Right ventricle myocardium superior (tissue), 1 donor: ENCODE measurements around the gene TAS2R20. TPM values are rescaled to one million over a fixed set of nuclear protein-coding genes. Genes with fewer than 3 reads are reported as not detected.
A peak's percentile ranks its signal among the peaks of the same experiment; 100 is the strongest.
"Not testable (repeated sequence)": the region's sequence is repeated elsewhere in the genome, so short reads cannot be mapped to it uniquely, and the experiment has no call there.

Experiments
- ATAC-seq: fragments of 200-7000 bp; cut with Tn5 transposase; one replicate; pipeline ENCODE4 v1.9.1; 2020; ENCODE audit warnings: mild to moderate bottlenecking; ENCODE audit not compliant: poor library complexity
- DNase-seq: peaks from one replicate; pipeline ENCODE4 v3.0.0-alpha.2; 2020
- intact Hi-C: fragments of 100-400 bp; cut with DNase I; formaldehyde crosslinking; loops from one replicate; pipeline ENCODE4 v1.11.2; 2022
- long read RNA-seq: library from polyadenylated mRNA; unstranded; transcript quantifications from one replicate; pipeline ENCODE4 v2.0.0, GENCODE V29; 2021
- total RNA-seq: library from RNA; stranded (reverse); fragmentation: NEBNext Ultra II Directional; extraction: Animal tissue kit (Norgen Biotek cat#: 25700); gene quantifications from one replicate; pipeline ENCODE4 v1.2.1, GENCODE V29; 2021
- donor health status: DM: no; HTN: yes; CAD: no; lungs with severe emphysema.

The TAS2R20 gene, protein sequence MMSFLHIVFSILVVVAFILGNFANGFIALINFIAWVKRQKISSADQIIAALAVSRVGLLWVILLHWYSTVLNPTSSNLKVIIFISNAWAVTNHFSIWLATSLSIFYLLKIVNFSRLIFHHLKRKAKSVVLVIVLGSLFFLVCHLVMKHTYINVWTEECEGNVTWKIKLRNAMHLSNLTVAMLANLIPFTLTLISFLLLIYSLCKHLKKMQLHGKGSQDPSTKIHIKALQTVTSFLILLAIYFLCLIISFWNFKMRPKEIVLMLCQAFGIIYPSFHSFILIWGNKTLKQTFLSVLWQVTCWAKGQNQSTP
- 0.43 TPM for total RNA-seq
- long read RNA-seq, result 0 reads

DNA sequence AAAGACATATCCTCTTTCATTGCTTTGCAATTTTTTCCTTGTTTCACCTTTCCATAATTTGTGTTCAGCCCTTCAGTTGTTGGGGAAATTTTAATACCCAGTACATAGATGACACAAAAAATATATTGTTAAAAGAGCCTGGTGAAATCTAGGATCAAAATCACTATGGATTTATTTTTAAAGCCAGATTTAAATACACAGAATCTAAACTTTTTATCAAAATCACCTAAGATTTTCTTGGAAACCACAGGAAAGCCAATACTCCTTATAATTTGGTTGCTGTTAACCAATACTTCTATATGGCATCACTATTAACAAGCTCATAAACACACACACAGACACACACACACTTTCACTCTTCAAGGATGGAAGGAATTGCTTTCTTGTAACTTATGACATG lies at the start of gene TAS2R20:
TSS of gene TAS2R20 (minus strand) at position 101 of the 400 bp plus-strand sequence. CDS start 429 bp downstream, outside the sequence.
- intact Hi-C loops, result no loop called here
- DNase-seq, result no peak
- no peak for ATAC-seq

DNA sequence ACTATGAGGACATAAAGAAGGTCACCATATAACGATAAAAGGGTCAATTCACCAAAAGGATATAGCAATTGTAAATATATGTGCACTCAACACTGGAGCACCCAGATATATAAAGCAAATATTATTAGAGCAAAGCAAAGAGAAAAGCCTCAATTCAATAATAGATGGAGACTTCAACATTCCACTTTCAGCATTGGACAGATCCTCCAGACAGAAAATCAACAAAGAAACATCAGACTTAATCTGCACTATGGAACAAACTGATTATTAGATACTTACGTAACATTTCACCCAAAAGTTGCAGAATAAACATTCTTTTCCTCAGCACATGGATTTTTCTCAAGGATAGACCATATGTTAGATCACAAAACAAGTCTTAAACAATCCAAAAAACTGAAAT lies 43.3 kb upstream of the TAS2R20 start:
- ATAC-seq, DNase-seq, intact Hi-C loops: not testable (repeated sequence)

GRCh38 chr12:11040162-11040561 lies 42.1 kb upstream of the TAS2R20 start:
- no peak for DNase-seq
- intact Hi-C loops, result no loop called here

GRCh38 chr12:11039171-11039570 lies 41.1 kb upstream of the TAS2R20 start:
- DNase-seq (no peak), ATAC-seq (no peak)
- intact Hi-C loops, result no loop called here

More at GRCh38 chr12:11040162-11040561, 42.1 kb upstream of the TAS2R20 start:
- ATAC-seq, result no peak

DNA sequence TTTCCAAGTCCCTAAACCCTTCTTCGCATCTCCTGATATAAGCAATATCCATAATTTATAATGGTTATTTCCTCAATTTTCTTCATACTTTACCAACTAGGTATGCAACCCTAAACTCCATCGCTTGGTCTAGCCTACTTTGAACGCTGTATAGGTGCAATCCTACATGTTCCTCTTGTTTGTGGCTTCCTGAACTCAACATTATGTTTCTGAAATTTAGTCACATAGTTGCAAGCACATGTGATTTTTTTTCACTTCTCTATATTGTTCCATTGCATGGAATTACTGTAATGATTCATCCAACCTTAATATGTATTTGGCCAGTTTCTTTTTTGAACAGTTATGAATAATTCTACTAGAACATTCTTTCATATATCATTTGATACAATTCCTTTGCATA lies 35.9 kb upstream of the TAS2R20 start:
- DNase-seq, ATAC-seq, intact Hi-C loops: not testable (repeated sequence)

DNA sequence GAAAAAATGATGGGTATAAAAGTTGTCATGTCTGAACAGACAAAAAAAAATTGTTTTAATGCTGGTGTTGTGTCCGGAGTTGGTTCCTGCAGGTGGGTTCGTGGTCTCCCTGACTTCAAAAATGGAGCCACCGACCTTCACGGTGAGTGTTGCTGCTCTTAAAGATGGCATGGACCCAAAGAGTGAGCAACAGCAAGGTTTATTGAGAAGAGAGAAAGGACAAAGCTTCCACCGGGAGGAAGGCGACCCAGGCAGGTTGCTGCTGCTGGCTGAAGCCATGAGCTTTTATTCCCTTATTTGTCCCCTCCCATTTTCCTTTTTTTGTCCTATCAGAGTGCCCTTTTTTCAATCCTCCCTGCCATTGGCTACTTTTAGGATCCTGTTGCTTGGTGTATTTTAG lies 33.2 kb upstream of the TAS2R20 start, which contains the start of gene TAS2R31:
TSS of gene TAS2R31 (minus strand) at position 101 of the 400 bp plus-strand sequence. CDS start at position 29, 72 bp downstream.
- ATAC-seq, result no peak
- intact Hi-C loops, result no loop called here
- no peak for DNase-seq

DNA sequence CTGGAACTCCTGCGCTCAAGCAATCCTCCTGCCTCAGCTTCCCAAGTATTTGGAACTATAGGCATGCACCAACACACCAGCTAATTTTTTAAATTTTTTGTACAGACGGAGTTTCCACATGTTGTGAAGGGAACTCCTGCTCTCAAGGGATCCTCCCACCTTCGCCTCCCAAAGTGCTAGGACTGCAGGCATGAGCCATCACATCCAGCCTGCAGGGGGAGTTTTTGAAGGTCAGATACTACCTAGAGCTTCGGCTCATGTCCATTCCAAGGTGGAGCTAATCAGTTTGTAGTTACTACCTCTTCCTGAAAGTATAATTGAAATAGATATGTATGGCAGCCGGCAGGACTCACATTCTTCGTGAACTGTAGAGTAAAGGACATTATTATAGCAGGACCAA lies 28.0 kb upstream of the TAS2R20 start:
- DNase-seq (no peak), ATAC-seq (no peak)
- intact Hi-C loops, result no loop called here

- no peak for ATAC-seq
- intact Hi-C loops, result no loop called here
These were observed 25.3 kb upstream of the TAS2R20 start for GRCh38 chr12:11023387-11023786.

DNA sequence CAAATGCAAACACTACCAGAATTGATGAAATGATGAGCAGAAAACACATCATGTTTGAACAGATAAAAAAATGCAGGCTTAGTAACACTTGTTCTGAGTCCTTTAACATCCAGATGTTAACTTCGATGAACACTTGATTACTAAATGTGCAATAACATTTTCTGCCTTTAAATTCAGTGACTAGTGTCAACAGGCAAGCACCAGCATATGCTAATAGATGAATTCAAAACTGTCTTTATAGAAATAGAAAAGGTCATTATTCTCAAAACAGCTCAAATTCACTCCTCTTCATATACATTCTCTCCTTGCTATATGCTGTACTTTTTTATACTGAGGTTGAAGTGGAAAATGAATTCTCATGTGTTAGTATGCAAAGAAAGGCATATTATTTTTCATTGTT lies 24.4 kb upstream of the TAS2R20 start, which contains the start of gene TAS2R19:
TSS of gene TAS2R19 (minus strand) at position 101 of the 400 bp plus-strand sequence. CDS start at position 52, 49 bp downstream.
- ATAC-seq (no peak), DNase-seq (no peak)
- intact Hi-C loops, result no loop called here

More at GRCh38 chr12:11023387-11023786, 25.3 kb upstream of the TAS2R20 start:
- no peak for DNase-seq

- intact Hi-C loops, result loop anchor here (5.0 kb wide), 1 partner anchor 55 kb away; no protein-coding TSS in a partner anchor
- ATAC-seq, result no peak
- no peak for DNase-seq
These were observed 18.8 kb upstream of the TAS2R20 start for GRCh38 chr12:11016937-11017336.

DNA sequence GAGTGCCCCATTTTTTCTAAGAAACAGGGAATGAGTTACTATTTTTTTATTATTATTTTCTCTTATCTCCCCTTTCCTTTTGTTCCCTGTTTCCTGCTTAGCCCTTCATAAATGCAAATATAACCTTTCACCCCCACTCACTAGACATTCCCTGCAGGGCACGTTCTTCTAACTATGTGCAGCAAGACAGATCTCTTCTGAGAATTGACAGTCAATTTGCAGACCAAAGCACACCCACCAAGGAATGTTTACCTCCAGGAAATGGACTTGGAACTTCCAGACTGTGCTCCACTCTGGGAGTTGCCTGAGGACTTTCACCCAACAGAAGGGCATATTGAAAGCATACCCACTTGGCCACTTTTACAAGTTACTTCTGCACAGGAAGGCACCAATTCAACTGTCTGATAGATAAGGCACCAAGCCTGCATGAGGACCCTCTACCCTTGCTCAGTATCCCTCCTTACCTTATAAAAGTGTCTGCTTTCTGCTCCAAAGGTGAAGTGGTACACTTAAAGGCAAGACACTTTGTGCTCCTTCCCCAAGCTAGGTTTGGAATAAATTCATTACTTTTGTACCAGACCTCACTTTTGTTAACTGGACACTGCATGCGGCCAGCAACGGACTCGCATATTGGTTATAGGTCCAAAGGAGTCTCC lies 17.8 kb upstream of the TAS2R20 start:
- intact Hi-C loops, result loop anchor here (5.0 kb wide), 1 partner anchor 56 kb away; no protein-coding TSS in a partner anchor
- ATAC-seq (peak; percentile 20), DNase-seq (no peak)

GRCh38 chr12:11014234-11014633 lies 16.1 kb upstream of the TAS2R20 start:
- ATAC-seq (no peak), DNase-seq (no peak)
- intact Hi-C loops, result no loop called here

DNA sequence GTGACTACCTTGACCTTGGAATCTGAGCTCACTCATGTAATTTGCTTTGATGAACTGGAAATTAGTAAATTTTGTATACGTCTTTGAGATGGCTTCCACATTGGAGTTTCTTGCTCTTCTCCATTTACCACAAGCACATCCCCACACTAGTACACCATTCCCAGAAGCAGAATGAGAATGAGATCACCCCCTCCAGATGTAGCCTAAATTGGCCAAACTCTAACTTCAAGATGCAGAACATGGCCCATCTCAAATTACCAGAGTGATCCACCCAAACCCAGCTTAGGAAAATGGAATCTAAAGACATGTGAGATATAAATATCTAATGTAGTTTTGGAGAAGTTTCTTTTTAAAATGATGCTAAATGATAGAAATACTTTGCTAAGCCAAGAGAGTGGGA lies 9.5 kb upstream of the TAS2R20 start:
- intact Hi-C loops, result no loop called here
- no peak for ATAC-seq
- no peak for DNase-seq

DNA sequence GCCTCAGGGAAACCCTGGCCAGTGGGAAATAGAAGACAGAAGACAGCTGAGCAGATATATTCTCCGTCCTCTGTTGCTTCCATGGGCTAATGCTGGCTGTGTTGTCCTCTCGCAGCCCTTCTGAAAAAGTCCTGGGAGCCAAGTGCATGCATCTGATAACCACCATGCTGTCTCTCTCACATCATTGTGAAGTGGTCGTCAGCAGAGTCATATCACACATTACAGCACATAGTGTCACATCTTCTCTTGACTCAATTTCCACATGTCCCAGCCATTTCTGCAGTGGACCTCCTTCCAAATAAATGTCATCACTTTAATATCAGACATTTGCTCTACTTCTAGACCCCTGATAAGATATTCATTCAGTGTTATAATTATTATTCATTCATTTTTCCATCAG lies 3.8 kb downstream of the TAS2R20 start:
- intact Hi-C loops, result no loop called here
- ATAC-seq (no peak), DNase-seq (no peak)

DNA sequence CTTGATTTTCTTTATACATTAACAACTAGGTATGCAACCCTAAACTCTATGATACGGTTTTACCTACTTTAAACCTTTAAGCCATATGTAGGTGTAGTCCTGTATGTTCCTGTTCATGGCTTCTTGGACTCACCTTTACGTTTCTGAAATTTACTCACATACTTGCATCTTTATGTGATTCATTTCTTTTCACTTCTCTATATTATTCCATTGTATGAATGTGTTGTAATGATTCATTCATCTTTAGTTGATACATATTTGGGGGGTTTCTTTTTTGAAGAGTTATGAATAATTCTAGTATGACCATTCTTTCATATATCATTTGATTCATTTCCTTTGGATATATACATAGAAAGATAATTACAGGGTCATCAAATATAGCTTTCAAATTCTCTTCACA lies 9.0 kb downstream of the TAS2R20 start:
- no peak for ATAC-seq
- intact Hi-C loops, result no loop called here
- DNase-seq, result no peak

- DNase-seq (no peak), ATAC-seq (no peak)
- intact Hi-C loops, result no loop called here
These were observed 11.3 kb downstream of the TAS2R20 start, which contains the start of gene TAS2R50 for GRCh38 chr12:10986812-10987211. TAS2R50 (minus strand) TSS chr12:10986912; CDS start chr12:10986860, 52 bp downstream.

DNA sequence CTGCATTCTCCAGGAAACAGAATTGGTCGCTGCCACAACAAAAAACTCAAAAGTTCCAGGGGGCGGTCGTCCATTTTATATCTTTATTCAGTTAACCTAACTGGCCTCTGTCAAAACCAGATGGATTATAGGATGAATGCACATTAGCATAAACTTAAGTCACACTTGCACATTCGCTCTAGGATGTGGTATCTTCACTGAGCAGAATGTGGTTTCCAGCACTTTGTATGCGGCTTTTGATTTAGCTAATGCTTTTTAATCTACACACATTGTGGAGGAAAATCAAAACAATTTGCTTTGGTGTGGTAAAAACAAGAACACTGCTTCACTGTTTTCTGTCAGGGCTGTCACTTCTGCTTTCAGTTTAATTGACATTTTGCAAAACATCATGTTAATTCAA lies 15.9 kb downstream of the TAS2R20 start:
- ATAC-seq (no peak), DNase-seq (no peak)
- intact Hi-C loops, result no loop called here

GRCh38 chr12:10974965-10975364 lies 23.1 kb downstream of the TAS2R20 start:
- DNase-seq (no peak), ATAC-seq (no peak)
- intact Hi-C loops, result no loop called here

GRCh38 chr12:10968765-10969456 lies 29.2 kb downstream of the TAS2R20 start:
- ATAC-seq (peak; percentile 94), DNase-seq (peak; percentile 45)
- intact Hi-C loops, result no loop called here
